ENCODE data around the gene EMC8.

Gene EMC8

GRCh38 chr16:85829751-85830445, 30.6 kb upstream of the EMC8 start:
- TF ChIP-seq ZNF384 (IDR thresholded peaks at IDR 0.05) = no peak
- CTCF ChIA-PET = interaction anchor here (1.7 kb wide), 1 partner anchor 11 kb away, joined by 3 read pairs; no protein-coding TSS in a partner anchor
- DNase-seq (ENCODE audit: extremely low spot score) = no peak
- POLR2A ChIA-PET = no interaction called here

- no peak for DNase-seq (ENCODE audit: extremely low spot score)
- POLR2A ChIA-PET = no interaction called here
- CTCF ChIA-PET = interaction anchor here (1.7 kb wide), 1 partner anchor 10 kb away, joined by 3 read pairs; no protein-coding TSS in a partner anchor
- TF ChIP-seq SUZ12 (IDR thresholded peaks at IDR 0.05) = no peak
- TF ChIP-seq L3MBTL2 (conservative IDR thresholded peaks at IDR 0.05) = no peak
- no peak for TF ChIP-seq ELF4 (IDR thresholded peaks at IDR 0.05)
- no peak for TF ChIP-seq HDGF (IDR thresholded peaks at IDR 0.05; ENCODE audit: borderline replicate concordance)
- no peak for TF ChIP-seq TARDBP (IDR thresholded peaks at IDR 0.05)
- TF ChIP-seq NFRKB (IDR thresholded peaks at IDR 0.05) = no peak
- no peak for TF ChIP-seq LEF1 (IDR thresholded peaks at IDR 0.05; ENCODE audit: borderline replicate concordance)
- TF ChIP-seq CTBP1 (IDR thresholded peaks at IDR 0.05; ENCODE audit: borderline replicate concordance) = no peak
- TF ChIP-seq ARNT (IDR thresholded peaks at IDR 0.05) = no peak
- no peak for TF ChIP-seq FOXA1 (IDR thresholded peaks at IDR 0.05)
- TF ChIP-seq FOXK2 (IDR thresholded peaks at IDR 0.05) = no peak
Measured at GRCh38 chr16:85829171-85829719, 29.9 kb upstream of the EMC8 start.

- TF ChIP-seq FOXA1 (IDR thresholded peaks at IDR 0.05) (no peak), HDGF (IDR thresholded peaks at IDR 0.05; ENCODE audit: borderline replicate concordance) (no peak), FOXM1 (IDR thresholded peaks at IDR 0.05; ENCODE audit: borderline replicate concordance) (no peak), NFRKB (IDR thresholded peaks at IDR 0.05) (no peak), ARNT (IDR thresholded peaks at IDR 0.05) (no peak), LEF1 (IDR thresholded peaks at IDR 0.05; ENCODE audit: borderline replicate concordance) (no peak), ELF4 (IDR thresholded peaks at IDR 0.05) (no peak), ZNF384 (IDR thresholded peaks at IDR 0.05) (no peak), FOXK2 (IDR thresholded peaks at IDR 0.05) (no peak), BHLHE40 (IDR thresholded peaks at IDR 0.05; ENCODE audit: borderline replicate concordance) (no peak), SP1 (IDR thresholded peaks at IDR 0.05) (no peak), SUZ12 (IDR thresholded peaks at IDR 0.05) (no peak), L3MBTL2 (conservative IDR thresholded peaks at IDR 0.05) (no peak), PKNOX1 (IDR thresholded peaks at IDR 0.05) (no peak), CTBP1 (IDR thresholded peaks at IDR 0.05; ENCODE audit: borderline replicate concordance) (no peak), TARDBP (IDR thresholded peaks at IDR 0.05) (no peak)
- POLR2A ChIA-PET = no interaction called here
- no peak for DNase-seq (ENCODE audit: extremely low spot score)
- CTCF ChIA-PET = no interaction called here
Measured at GRCh38 chr16:85828166-85828565, 28.8 kb upstream of the EMC8 start.

GRCh38 chr16:85826686-85827247, 27.4 kb upstream of the EMC8 start:
- ChIA-PET POLR2A (no interaction called here), CTCF (no interaction called here)
- no peak for DNase-seq (ENCODE audit: extremely low spot score)
- TF ChIP-seq ARNT (IDR thresholded peaks at IDR 0.05) (no peak), SP1 (IDR thresholded peaks at IDR 0.05) (no peak), FOXM1 (IDR thresholded peaks at IDR 0.05; ENCODE audit: borderline replicate concordance) (no peak), HDGF (IDR thresholded peaks at IDR 0.05; ENCODE audit: borderline replicate concordance) (no peak), FOXA1 (IDR thresholded peaks at IDR 0.05) (no peak), FOXK2 (IDR thresholded peaks at IDR 0.05) (no peak), ZNF384 (IDR thresholded peaks at IDR 0.05) (no peak), PKNOX1 (IDR thresholded peaks at IDR 0.05) (no peak), CTBP1 (IDR thresholded peaks at IDR 0.05; ENCODE audit: borderline replicate concordance) (no peak), SUZ12 (IDR thresholded peaks at IDR 0.05) (no peak), TARDBP (IDR thresholded peaks at IDR 0.05) (no peak), LEF1 (IDR thresholded peaks at IDR 0.05; ENCODE audit: borderline replicate concordance) (no peak), NFRKB (IDR thresholded peaks at IDR 0.05) (no peak), BHLHE40 (IDR thresholded peaks at IDR 0.05; ENCODE audit: borderline replicate concordance) (no peak), L3MBTL2 (conservative IDR thresholded peaks at IDR 0.05) (no peak), ELF4 (IDR thresholded peaks at IDR 0.05) (no peak)

- no peak for DNase-seq (ENCODE audit: extremely low spot score)
- no peak for TF ChIP-seq ZNF384 (IDR thresholded peaks at IDR 0.05)
- TF ChIP-seq L3MBTL2 (conservative IDR thresholded peaks at IDR 0.05) = no peak
- no peak for TF ChIP-seq ARNT (IDR thresholded peaks at IDR 0.05)
- no peak for TF ChIP-seq CTBP1 (IDR thresholded peaks at IDR 0.05; ENCODE audit: borderline replicate concordance)
- TF ChIP-seq HDGF (IDR thresholded peaks at IDR 0.05; ENCODE audit: borderline replicate concordance) = no peak
- TF ChIP-seq BHLHE40 (IDR thresholded peaks at IDR 0.05; ENCODE audit: borderline replicate concordance) = no peak
- no peak for TF ChIP-seq SP1 (IDR thresholded peaks at IDR 0.05)
- TF ChIP-seq ELF4 (IDR thresholded peaks at IDR 0.05) = no peak
- TF ChIP-seq TARDBP (IDR thresholded peaks at IDR 0.05) = no peak
- TF ChIP-seq NFRKB (IDR thresholded peaks at IDR 0.05) = no peak
- TF ChIP-seq FOXA1 (IDR thresholded peaks at IDR 0.05) = no peak
- TF ChIP-seq SUZ12 (IDR thresholded peaks at IDR 0.05) = no peak
- no peak for TF ChIP-seq FOXM1 (IDR thresholded peaks at IDR 0.05; ENCODE audit: borderline replicate concordance)
- no peak for TF ChIP-seq PKNOX1 (IDR thresholded peaks at IDR 0.05)
- no peak for TF ChIP-seq LEF1 (IDR thresholded peaks at IDR 0.05; ENCODE audit: borderline replicate concordance)
- TF ChIP-seq FOXK2 (IDR thresholded peaks at IDR 0.05) = no peak
- POLR2A ChIA-PET = no interaction called here
- CTCF ChIA-PET = no interaction called here
Measured at GRCh38 chr16:85825326-85825725, 26.0 kb upstream of the EMC8 start.
